Measurements from ENCODE around the gene VEGFA. TPM values are rescaled to one million over a fixed set of nuclear protein-coding genes. Genes with fewer than 3 reads are reported as not detected.

VEGFA gene
- total RNA-seq, 1 donor from 2014 or later = 242 TPM

GRCh38 chr6:43767553-43768505 lies 2.2 kb upstream of the VEGFA start:
- intact Hi-C loops (cut with DNase I) = loop anchor here (5.0 kb wide), 1 partner anchor 46 kb away; no protein-coding TSS in a partner anchor
- no peak for DNase-seq (ENCODE audit: missing footprints)

GRCh38 chr6:43768506-43768860 lies 1.5 kb upstream of the VEGFA start:
- ATAC-seq (no peak), DNase-seq (ENCODE audit: missing footprints) (no peak)
- intact Hi-C loops (cut with DNase I) = loop anchor here (5.0 kb wide), 1 partner anchor 46 kb away; no protein-coding TSS in a partner anchor

More at GRCh38 chr6:43767553-43768505, 2.2 kb upstream of the VEGFA start:
- no peak for ATAC-seq

GRCh38 chr6:43768983-43769525 lies 957 bp upstream of the VEGFA start:
- intact Hi-C loops (cut with DNase I) = loop anchor here (1.0 to 5.0 kb wide), 2 partner anchors 47 to 310 kb away; no protein-coding TSS in a partner anchor
- ATAC-seq = peak; percentile 26
- DNase-seq (ENCODE audit: missing footprints) = peak; percentile 86

GRCh38 chr6:43770372-43771209 lies 580 bp downstream of the VEGFA start:
- ATAC-seq (peak; percentile 35), DNase-seq (ENCODE audit: missing footprints) (peak; percentile 88)
- intact Hi-C loops (cut with DNase I) = loop anchor here (1.0 to 10.0 kb wide), 5 partner anchors 104 to 454 kb away; partner anchors contain the start of gene SLC29A1

GRCh38 chr6:43771210-43771857 lies 1.3 kb downstream of the VEGFA start:
- DNase-seq (ENCODE audit: missing footprints) (peak; percentile 88), ATAC-seq (peak; percentile 14)
- intact Hi-C loops (cut with DNase I) = loop anchor here (2.0 to 10.0 kb wide), 3 partner anchors 105 to 453 kb away; partner anchors contain the start of gene SLC29A1

GRCh38 chr6:43771858-43772680 lies 2.1 kb downstream of the VEGFA start:
- DNase-seq (ENCODE audit: missing footprints) = peak; percentile 93
- intact Hi-C loops (cut with DNase I) = loop anchor here (2.0 to 10.0 kb wide), 4 partner anchors 27 to 453 kb away; partner anchors contain the start of gene SLC29A1
- ATAC-seq = peak; percentile 31

GRCh38 chr6:43772681-43773049 lies 2.7 kb downstream of the VEGFA start:
- DNase-seq (ENCODE audit: missing footprints) (no peak), ATAC-seq (no peak)

GRCh38 chr6:43773050-43773979 lies 3.3 kb downstream of the VEGFA start:
- DNase-seq (ENCODE audit: missing footprints) (no peak), ATAC-seq (peak; percentile 10)

More at GRCh38 chr6:43772681-43773049, 2.7 kb downstream of the VEGFA start:
- intact Hi-C loops (cut with DNase I) = loop anchor here (2.0 to 10.0 kb wide), 3 partner anchors 26 to 452 kb away; partner anchors contain the start of gene SLC29A1

GRCh38 chr6:43773980-43774775 lies 4.2 kb downstream of the VEGFA start:
- ATAC-seq (no peak), DNase-seq (ENCODE audit: missing footprints) (no peak)
- intact Hi-C loops (cut with DNase I) = loop anchor here (2.0 to 10.0 kb wide), 4 partner anchors 25 to 451 kb away; partner anchors contain the start of gene SLC29A1

More at GRCh38 chr6:43773050-43773979, 3.3 kb downstream of the VEGFA start:
- intact Hi-C loops (cut with DNase I) = loop anchor here (2.0 to 10.0 kb wide), 3 partner anchors 25 to 451 kb away; partner anchors contain the start of gene SLC29A1

- ATAC-seq = peak; percentile 7
- intact Hi-C loops (cut with DNase I) = loop anchor here (2.0 to 10.0 kb wide), 3 partner anchors 40 to 450 kb away; partner anchors contain the start of gene SLC29A1
- DNase-seq (ENCODE audit: missing footprints) = peak; percentile 84
Observed at GRCh38 chr6:43774776-43775534, 4.9 kb downstream of the VEGFA start.

- DNase-seq (ENCODE audit: missing footprints) (no peak), ATAC-seq (no peak)
- intact Hi-C loops (cut with DNase I) = loop anchor here (2.0 to 10.0 kb wide), 2 partner anchors 39 to 449 kb away; partner anchors contain the start of gene SLC29A1
Observed at GRCh38 chr6:43775535-43775885, 5.5 kb downstream of the VEGFA start.

- intact Hi-C loops (cut with DNase I) = loop anchor here (10.0 kb wide), 1 partner anchor 449 kb away; the partner anchor contains the start of gene SLC29A1
- no peak for ATAC-seq
- DNase-seq (ENCODE audit: missing footprints) = no peak
Observed at GRCh38 chr6:43776115-43776798, 6.2 kb downstream of the VEGFA start.

- intact Hi-C loops (cut with DNase I) = loop anchor here (10.0 kb wide), 1 partner anchor 448 kb away; the partner anchor contains the start of gene SLC29A1
- DNase-seq (ENCODE audit: missing footprints) = no peak
Observed at GRCh38 chr6:43776799-43777776, 7.1 kb downstream of the VEGFA start.

More at GRCh38 chr6:43776799-43777776, 7.1 kb downstream of the VEGFA start:
- peak; percentile 23 for ATAC-seq

All from Right ventricle myocardium inferior (tissue), 1 donor.